Keratinocyte (primary cell): ENCODE results near the gene ATP8A1.

Source experiments
- EZH2 ChIP-seq: IDR thresholded peaks from one replicate; pipeline ENCODE4 v1.6.1; 2012; ENCODE audit warnings: inconsistent platforms, mild to moderate bottlenecking, low read length, moderate library complexity
- TF ChIP-seq, protein P1 (sequence below), 3 experiments: IDR thresholded peaks in 1 of 3; conservative IDR thresholded peaks in 1 of 3; optimal IDR thresholded peaks in 1 of 3; 2 replicates in 2 of 3; 3 replicates in 1 of 3; pipeline versions ENCODE3 to v1.5.1; 2011; ENCODE audit warnings: low read length in 3 of 3, mild to moderate bottlenecking in 3 of 3, moderate library complexity in 2 of 3, control low read depth in 1 of 3, inconsistent platforms in 1 of 3; ENCODE audit not compliant: insufficient read depth in 2 of 3; ENCODE audit errors: extremely low read depth in 1 of 3

DNA sequence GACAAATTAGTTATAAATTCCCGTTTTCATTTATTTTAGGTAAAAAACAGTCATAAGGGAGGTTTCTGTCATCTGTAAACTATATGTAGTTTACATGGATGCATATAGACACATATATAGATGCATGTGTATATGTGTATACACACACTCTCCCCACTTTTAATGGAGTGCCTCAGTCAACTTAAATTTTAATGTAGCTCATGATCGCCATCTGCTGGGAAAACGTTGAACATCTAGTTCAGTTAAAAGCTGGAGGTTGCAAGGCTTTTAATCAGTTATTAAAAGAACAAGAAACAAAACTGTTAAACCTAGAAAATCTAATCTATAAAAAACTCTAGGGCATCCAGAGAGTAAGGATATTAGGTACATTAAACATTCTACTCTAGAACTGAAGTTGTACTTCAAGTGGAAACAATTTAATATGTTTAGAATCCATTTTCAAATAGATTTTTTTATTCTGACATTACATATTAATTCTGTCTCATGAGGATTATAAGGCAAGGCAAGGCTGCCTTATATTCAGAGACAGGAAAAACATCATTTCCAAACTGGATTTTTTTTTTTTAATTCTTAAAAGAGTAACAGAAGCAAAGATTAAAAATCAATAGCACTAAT is 137.0 kb downstream of the ATP8A1 start:
- no peak for TF ChIP-seq EZH2
- TF ChIP-seq, protein P1, sequence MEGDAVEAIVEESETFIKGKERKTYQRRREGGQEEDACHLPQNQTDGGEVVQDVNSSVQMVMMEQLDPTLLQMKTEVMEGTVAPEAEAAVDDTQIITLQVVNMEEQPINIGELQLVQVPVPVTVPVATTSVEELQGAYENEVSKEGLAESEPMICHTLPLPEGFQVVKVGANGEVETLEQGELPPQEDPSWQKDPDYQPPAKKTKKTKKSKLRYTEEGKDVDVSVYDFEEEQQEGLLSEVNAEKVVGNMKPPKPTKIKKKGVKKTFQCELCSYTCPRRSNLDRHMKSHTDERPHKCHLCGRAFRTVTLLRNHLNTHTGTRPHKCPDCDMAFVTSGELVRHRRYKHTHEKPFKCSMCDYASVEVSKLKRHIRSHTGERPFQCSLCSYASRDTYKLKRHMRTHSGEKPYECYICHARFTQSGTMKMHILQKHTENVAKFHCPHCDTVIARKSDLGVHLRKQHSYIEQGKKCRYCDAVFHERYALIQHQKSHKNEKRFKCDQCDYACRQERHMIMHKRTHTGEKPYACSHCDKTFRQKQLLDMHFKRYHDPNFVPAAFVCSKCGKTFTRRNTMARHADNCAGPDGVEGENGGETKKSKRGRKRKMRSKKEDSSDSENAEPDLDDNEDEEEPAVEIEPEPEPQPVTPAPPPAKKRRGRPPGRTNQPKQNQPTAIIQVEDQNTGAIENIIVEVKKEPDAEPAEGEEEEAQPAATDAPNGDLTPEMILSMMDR (optimal IDR thresholded peaks at IDR 0.05 in 1 of 3, IDR thresholded peaks at IDR 0.05 in 1 of 3, conservative IDR thresholded peaks at IDR 0.05 in 1 of 3; ENCODE audit: extremely low read depth in 1 of 3, insufficient read depth in 2 of 3, low read length in 3 of 3), result peak in 2 of 3 experiments; percentile 29 to 35
